GM23338 (cell line): ENCODE data around the gene KRT1. TPM values are rescaled to one million over a fixed set of nuclear protein-coding genes. Genes with fewer than 3 reads are reported as not detected.

ENCODE experiments used
- ATAC-seq: fragments of 200-7000 bp; cut with Tn5 transposase; 3 replicates; pipeline ENCODE4 v1.9.1; 2020
- DNase-seq: peaks from one replicate; pipeline ENCODE4 v3.0.0-alpha.2; 2015; ENCODE audit warnings: low spot score
- H2AFZ ChIP-seq: fragments of 200-600 bp; sonication (generic); 2 replicates; pipeline ENCODE4 v1.8.0; 2016; ENCODE audit warnings: antibody characterized with exemption, mild to moderate bottlenecking, moderate library complexity
- H3F3A ChIP-seq: fragments of 200-600 bp; sonication (generic); replicated peaks from 2 replicates; pipeline ENCODE4 v1.8.0; 2017; ENCODE audit warnings: antibody characterized with exemption, mixed run types, low read depth
- H3K27ac ChIP-seq: fragments of 200-600 bp; sonication (generic); 2 replicates; pipeline ENCODE4 v1.6.1; 2016; ENCODE audit warnings: low read depth
- H3K27me3 ChIP-seq: fragments of 200-600 bp; sonication (generic); 2 replicates; pipeline ENCODE4 v1.8.0; 2016; ENCODE audit warnings: mild to moderate bottlenecking, mixed run types, moderate library complexity; ENCODE audit not compliant: insufficient read depth
- H3K36me3 ChIP-seq: fragments of 200-600 bp; sonication (generic); 2 replicates; pipeline ENCODE4 v1.8.0; 2016; ENCODE audit warnings: mild to moderate bottlenecking; ENCODE audit not compliant: insufficient read depth
- H3K4me1 ChIP-seq: fragments of 200-600 bp; sonication (generic); 2 replicates; pipeline ENCODE4 v1.8.0; 2016; ENCODE audit warnings: mild to moderate bottlenecking, moderate library complexity; ENCODE audit not compliant: insufficient read depth
- H3K4me2 ChIP-seq: fragments of 200-600 bp; sonication (generic); 2 replicates; pipeline ENCODE4 v1.7.1; 2017; ENCODE audit warnings: mixed run types
- H3K4me3 ChIP-seq: fragments of 200-600 bp; sonication (generic); 2 replicates; pipeline ENCODE4 v1.6.1; 2016; ENCODE audit warnings: mixed run types
- H3K79me2 ChIP-seq: fragments of 200-600 bp; sonication (generic); replicated peaks from 2 replicates; pipeline ENCODE4 v1.8.0; 2017; ENCODE audit warnings: mild to moderate bottlenecking; ENCODE audit not compliant: insufficient read depth
- H3K9me2 ChIP-seq: fragments of 200-600 bp; sonication (generic); 2 replicates; pipeline ENCODE4 v1.8.0; 2017; ENCODE audit not compliant: insufficient read depth
- H4K20me1 ChIP-seq: fragments of 200-600 bp; sonication (generic); replicated peaks from 2 replicates; pipeline ENCODE4 v1.8.0; 2017; ENCODE audit warnings: mild to moderate bottlenecking; ENCODE audit not compliant: insufficient read depth
- H3K27ac Mint-ChIP-seq: 2 replicates; pipeline ENCODE4 v1.8.0; 2020; ENCODE audit warnings: inconsistent platforms, mild to moderate bottlenecking, moderate library complexity, mixed read lengths
- H3K27me3 Mint-ChIP-seq: 3 replicates; pipeline ENCODE4 v1.8.0; 2022; ENCODE audit warnings: low read depth, mild to moderate bottlenecking, moderate library complexity, mixed read lengths, inconsistent platforms; ENCODE audit not compliant: insufficient read depth, poor library complexity
- H3K36me3 Mint-ChIP-seq: 3 replicates; pipeline ENCODE4 v1.8.0; 2021; ENCODE audit warnings: low read depth, mild to moderate bottlenecking, inconsistent platforms, moderate library complexity, mixed read lengths
- H3K4me1 Mint-ChIP-seq: 3 replicates; pipeline ENCODE4 v1.8.0; 2020; ENCODE audit warnings: mild to moderate bottlenecking, inconsistent platforms, mixed read lengths
- H3K4me3 Mint-ChIP-seq: 3 replicates; pipeline ENCODE4 v1.8.0; 2021; ENCODE audit warnings: moderate library complexity, mild to moderate bottlenecking, inconsistent platforms, mixed read lengths
- H3K9me3 Mint-ChIP-seq: 3 replicates; pipeline ENCODE4 v1.8.0; 2020; ENCODE audit warnings: moderate library complexity, mild to moderate bottlenecking, inconsistent platforms, mixed read lengths
- CREB1 ChIP-seq: fragments of 250-450 bp; sonication (Bioruptor Pico); IDR thresholded peaks from 2 replicates; pipeline ENCODE4 v1.5.0; 2020; ENCODE audit warnings: low read depth, mild to moderate bottlenecking, moderate library complexity
- EZH2 ChIP-seq: fragments of 200-600 bp; sonication (generic); IDR thresholded peaks from one replicate; pipeline ENCODE4 v1.8.0; 2017; ENCODE audit warnings: antibody characterized with exemption, mild to moderate bottlenecking, low read depth; ENCODE audit not compliant: unreplicated experiment
- JUNB ChIP-seq: IDR thresholded peaks from one replicate; pipeline ENCODE4 v1.6.1; 2016; ENCODE audit warnings: antibody characterized with exemption; ENCODE audit not compliant: unreplicated experiment
- NANOG ChIP-seq: IDR thresholded peaks from 2 replicates; pipeline ENCODE4 v1.6.1; 2016; ENCODE audit warnings: antibody characterized with exemption, borderline replicate concordance
- POLR2AphosphoS5 ChIP-seq: IDR thresholded peaks from 2 replicates; pipeline ENCODE4 v1.6.1; 2016; ENCODE audit warnings: antibody characterized with exemption, low read depth
- STAT1 ChIP-seq: IDR thresholded peaks from one replicate; pipeline ENCODE4 v1.6.1; 2016; ENCODE audit warnings: antibody characterized with exemption; ENCODE audit not compliant: unreplicated experiment
- ZNF331 ChIP-seq: fragments of 250-450 bp; sonication (Bioruptor Pico); IDR thresholded peaks from 2 replicates; pipeline ENCODE4 v1.5.0; 2020; ENCODE audit warnings: low read depth, mild to moderate bottlenecking, moderate library complexity
- polyA plus RNA-seq: library from polyadenylated mRNA; unstranded; fragments of >200 nt; fragmentation: Nextera tagmentation; extraction: Ambion mirVana; gene quantifications from 2 replicates; pipeline ENCODE4 v1.2.1, GENCODE V29; 2016
- total RNA-seq: library from RNA; depleted of rRNA; stranded (reverse); fragments of >200 nt; shearing (Covaris generic); gene quantifications from 2 replicates; pipeline ENCODE4 v1.2.3, GENCODE V29; 2014
- TF ChIP-seq, protein P1 (sequence below), 2 experiments: fragments of 200-600 bp in 1 of 2; sonication (generic) in 1 of 2; conservative IDR thresholded peaks; 2 replicates each; pipeline versions ENCODE4 v1.5.1 to v1.6.1; 2016 to 2017; ENCODE audit warnings: antibody characterized with exemption in 2 of 2, low read depth in 2 of 2, mild to moderate bottlenecking in 2 of 2, moderate library complexity in 1 of 2
- TF ChIP-seq, protein P2 (sequence below): IDR thresholded peaks from one replicate; pipeline ENCODE4 v1.6.1; 2018; ENCODE audit warnings: antibody characterized with exemption; ENCODE audit not compliant: unreplicated experiment
- TF ChIP-seq, protein P3 (sequence below): IDR thresholded peaks from 2 replicates; pipeline ENCODE4 v1.6.1; 2016; ENCODE audit warnings: antibody characterized with exemption
- TF ChIP-seq, protein P4 (sequence below): fragments of 250-450 bp; sonication (Bioruptor Pico); IDR thresholded peaks from 2 replicates; pipeline ENCODE4 v1.5.0; 2020; ENCODE audit warnings: mild to moderate bottlenecking, moderate library complexity

KRT1 gene
- total and polyA plus RNA-seq, 2 experiments from 2014 or later: not detected

DNA sequence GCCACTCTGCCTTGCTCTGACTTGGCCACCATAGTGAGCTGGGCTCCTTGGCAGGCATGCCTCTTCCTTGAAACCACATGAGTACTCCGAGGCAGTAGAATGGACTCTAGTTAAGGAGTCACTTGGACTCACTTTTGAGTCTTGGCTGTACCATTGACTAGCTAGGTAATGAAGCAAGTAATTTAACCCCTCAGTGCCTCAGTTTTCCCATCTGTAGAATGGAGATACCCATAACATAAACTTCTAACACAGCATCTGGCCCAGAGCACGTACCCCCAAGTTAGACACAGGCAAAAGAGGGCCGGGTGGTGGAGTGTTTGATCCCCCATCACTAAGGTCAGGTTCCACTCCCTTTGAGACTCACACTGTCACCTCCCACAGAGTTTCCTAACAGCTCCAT lies 14.8 kb upstream of the KRT1 start:
- ATAC-seq: no peak
- no peak for DNase-seq
- Histone ChIP-seq H3K27me3 (peaks cover 22% of the 10 kb centered on the region), H2AFZ (no peak overlapping the region), H4K20me1 (no peaks in the 10 kb centered on the region), H3K4me2 (no peak overlapping the region), H3F3A (no peaks in the 10 kb centered on the region), H3K36me3 (no peaks in the 10 kb centered on the region), H3K9me2 (no peaks in the 10 kb centered on the region), H3K79me2 (no peaks in the 10 kb centered on the region), H3K27ac (no peak overlapping the region), H3K4me3 (no peak overlapping the region), H3K4me1 (peaks cover 16% of the 10 kb centered on the region)
- H3K36me3 Mint-ChIP-seq: no peaks in the 10 kb centered on the region
- no peaks in the 10 kb centered on the region for H3K9me3 Mint-ChIP-seq
- no peak overlapping the region for H3K4me3 Mint-ChIP-seq
- H3K4me1 Mint-ChIP-seq: peaks cover 19% of the 10 kb centered on the region
- TF ChIP-seq, protein P1, sequence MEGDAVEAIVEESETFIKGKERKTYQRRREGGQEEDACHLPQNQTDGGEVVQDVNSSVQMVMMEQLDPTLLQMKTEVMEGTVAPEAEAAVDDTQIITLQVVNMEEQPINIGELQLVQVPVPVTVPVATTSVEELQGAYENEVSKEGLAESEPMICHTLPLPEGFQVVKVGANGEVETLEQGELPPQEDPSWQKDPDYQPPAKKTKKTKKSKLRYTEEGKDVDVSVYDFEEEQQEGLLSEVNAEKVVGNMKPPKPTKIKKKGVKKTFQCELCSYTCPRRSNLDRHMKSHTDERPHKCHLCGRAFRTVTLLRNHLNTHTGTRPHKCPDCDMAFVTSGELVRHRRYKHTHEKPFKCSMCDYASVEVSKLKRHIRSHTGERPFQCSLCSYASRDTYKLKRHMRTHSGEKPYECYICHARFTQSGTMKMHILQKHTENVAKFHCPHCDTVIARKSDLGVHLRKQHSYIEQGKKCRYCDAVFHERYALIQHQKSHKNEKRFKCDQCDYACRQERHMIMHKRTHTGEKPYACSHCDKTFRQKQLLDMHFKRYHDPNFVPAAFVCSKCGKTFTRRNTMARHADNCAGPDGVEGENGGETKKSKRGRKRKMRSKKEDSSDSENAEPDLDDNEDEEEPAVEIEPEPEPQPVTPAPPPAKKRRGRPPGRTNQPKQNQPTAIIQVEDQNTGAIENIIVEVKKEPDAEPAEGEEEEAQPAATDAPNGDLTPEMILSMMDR (conservative IDR thresholded peaks at IDR 0.05; ENCODE audit: low read depth in 2 of 2): no peak
- TF ChIP-seq NANOG: no peak
- no peak for TF ChIP-seq EZH2
- TF ChIP-seq, protein P2, sequence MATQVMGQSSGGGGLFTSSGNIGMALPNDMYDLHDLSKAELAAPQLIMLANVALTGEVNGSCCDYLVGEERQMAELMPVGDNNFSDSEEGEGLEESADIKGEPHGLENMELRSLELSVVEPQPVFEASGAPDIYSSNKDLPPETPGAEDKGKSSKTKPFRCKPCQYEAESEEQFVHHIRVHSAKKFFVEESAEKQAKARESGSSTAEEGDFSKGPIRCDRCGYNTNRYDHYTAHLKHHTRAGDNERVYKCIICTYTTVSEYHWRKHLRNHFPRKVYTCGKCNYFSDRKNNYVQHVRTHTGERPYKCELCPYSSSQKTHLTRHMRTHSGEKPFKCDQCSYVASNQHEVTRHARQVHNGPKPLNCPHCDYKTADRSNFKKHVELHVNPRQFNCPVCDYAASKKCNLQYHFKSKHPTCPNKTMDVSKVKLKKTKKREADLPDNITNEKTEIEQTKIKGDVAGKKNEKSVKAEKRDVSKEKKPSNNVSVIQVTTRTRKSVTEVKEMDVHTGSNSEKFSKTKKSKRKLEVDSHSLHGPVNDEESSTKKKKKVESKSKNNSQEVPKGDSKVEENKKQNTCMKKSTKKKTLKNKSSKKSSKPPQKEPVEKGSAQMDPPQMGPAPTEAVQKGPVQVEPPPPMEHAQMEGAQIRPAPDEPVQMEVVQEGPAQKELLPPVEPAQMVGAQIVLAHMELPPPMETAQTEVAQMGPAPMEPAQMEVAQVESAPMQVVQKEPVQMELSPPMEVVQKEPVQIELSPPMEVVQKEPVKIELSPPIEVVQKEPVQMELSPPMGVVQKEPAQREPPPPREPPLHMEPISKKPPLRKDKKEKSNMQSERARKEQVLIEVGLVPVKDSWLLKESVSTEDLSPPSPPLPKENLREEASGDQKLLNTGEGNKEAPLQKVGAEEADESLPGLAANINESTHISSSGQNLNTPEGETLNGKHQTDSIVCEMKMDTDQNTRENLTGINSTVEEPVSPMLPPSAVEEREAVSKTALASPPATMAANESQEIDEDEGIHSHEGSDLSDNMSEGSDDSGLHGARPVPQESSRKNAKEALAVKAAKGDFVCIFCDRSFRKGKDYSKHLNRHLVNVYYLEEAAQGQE: no peak
- TF ChIP-seq STAT1: no peak
- TF ChIP-seq JUNB: no peak
- no peak for TF ChIP-seq CREB1 (CRISPR knock-in tag)
- TF ChIP-seq, protein P3, sequence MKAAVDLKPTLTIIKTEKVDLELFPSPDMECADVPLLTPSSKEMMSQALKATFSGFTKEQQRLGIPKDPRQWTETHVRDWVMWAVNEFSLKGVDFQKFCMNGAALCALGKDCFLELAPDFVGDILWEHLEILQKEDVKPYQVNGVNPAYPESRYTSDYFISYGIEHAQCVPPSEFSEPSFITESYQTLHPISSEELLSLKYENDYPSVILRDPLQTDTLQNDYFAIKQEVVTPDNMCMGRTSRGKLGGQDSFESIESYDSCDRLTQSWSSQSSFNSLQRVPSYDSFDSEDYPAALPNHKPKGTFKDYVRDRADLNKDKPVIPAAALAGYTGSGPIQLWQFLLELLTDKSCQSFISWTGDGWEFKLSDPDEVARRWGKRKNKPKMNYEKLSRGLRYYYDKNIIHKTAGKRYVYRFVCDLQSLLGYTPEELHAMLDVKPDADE: no peak
- TF ChIP-seq, protein P4, sequence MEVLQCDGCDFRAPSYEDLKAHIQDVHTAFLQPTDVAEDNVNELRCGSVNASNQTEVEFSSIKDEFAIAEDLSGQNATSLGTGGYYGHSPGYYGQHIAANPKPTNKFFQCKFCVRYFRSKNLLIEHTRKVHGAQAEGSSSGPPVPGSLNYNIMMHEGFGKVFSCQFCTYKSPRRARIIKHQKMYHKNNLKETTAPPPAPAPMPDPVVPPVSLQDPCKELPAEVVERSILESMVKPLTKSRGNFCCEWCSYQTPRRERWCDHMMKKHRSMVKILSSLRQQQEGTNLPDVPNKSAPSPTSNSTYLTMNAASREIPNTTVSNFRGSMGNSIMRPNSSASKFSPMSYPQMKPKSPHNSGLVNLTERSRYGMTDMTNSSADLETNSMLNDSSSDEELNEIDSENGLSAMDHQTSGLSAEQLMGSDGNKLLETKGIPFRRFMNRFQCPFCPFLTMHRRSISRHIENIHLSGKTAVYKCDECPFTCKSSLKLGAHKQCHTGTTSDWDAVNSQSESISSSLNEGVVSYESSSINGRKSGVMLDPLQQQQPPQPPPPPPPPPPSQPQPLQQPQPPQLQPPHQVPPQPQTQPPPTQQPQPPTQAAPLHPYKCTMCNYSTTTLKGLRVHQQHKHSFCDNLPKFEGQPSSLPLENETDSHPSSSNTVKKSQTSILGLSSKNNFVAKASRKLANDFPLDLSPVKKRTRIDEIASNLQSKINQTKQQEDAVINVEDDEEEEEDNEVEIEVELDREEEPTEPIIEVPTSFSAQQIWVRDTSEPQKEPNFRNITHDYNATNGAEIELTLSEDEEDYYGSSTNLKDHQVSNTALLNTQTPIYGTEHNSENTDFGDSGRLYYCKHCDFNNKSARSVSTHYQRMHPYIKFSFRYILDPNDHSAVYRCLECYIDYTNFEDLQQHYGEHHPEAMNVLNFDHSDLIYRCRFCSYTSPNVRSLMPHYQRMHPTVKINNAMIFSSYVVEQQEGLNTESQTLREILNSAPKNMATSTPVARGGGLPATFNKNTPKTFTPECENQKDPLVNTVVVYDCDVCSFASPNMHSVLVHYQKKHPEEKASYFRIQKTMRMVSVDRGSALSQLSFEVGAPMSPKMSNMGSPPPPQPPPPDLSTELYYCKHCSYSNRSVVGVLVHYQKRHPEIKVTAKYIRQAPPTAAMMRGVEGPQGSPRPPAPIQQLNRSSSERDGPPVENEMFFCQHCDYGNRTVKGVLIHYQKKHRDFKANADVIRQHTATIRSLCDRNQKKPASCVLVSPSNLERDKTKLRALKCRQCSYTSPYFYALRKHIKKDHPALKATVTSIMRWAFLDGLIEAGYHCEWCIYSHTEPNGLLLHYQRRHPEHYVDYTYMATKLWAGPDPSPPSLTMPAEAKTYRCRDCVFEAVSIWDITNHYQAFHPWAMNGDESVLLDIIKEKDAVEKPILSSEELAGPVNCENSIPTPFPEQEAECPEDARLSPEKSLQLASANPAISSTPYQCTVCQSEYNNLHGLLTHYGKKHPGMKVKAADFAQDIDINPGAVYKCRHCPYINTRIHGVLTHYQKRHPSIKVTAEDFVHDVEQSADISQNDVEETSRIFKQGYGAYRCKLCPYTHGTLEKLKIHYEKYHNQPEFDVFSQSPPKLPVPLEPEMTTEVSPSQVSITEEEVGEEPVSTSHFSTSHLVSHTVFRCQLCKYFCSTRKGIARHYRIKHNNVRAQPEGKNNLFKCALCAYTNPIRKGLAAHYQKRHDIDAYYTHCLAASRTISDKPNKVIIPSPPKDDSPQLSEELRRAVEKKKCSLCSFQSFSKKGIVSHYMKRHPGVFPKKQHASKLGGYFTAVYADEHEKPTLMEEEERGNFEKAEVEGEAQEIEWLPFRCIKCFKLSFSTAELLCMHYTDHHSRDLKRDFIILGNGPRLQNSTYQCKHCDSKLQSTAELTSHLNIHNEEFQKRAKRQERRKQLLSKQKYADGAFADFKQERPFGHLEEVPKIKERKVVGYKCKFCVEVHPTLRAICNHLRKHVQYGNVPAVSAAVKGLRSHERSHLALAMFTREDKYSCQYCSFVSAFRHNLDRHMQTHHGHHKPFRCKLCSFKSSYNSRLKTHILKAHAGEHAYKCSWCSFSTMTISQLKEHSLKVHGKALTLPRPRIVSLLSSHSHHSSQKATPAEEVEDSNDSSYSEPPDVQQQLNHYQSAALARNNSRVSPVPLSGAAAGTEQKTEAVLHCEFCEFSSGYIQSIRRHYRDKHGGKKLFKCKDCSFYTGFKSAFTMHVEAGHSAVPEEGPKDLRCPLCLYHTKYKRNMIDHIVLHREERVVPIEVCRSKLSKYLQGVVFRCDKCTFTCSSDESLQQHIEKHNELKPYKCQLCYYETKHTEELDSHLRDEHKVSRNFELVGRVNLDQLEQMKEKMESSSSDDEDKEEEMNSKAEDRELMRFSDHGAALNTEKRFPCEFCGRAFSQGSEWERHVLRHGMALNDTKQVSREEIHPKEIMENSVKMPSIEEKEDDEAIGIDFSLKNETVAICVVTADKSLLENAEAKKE: no peak
- TF ChIP-seq ZNF331: no peak
- TF ChIP-seq POLR2AphosphoS5: no peak
- H3K27ac Mint-ChIP-seq: no peak overlapping the region
- peaks cover 20% of the 10 kb centered on the region for H3K27me3 Mint-ChIP-seq
